ENCODE data around the gene KIF5C.

Gene KIF5C

DNA sequence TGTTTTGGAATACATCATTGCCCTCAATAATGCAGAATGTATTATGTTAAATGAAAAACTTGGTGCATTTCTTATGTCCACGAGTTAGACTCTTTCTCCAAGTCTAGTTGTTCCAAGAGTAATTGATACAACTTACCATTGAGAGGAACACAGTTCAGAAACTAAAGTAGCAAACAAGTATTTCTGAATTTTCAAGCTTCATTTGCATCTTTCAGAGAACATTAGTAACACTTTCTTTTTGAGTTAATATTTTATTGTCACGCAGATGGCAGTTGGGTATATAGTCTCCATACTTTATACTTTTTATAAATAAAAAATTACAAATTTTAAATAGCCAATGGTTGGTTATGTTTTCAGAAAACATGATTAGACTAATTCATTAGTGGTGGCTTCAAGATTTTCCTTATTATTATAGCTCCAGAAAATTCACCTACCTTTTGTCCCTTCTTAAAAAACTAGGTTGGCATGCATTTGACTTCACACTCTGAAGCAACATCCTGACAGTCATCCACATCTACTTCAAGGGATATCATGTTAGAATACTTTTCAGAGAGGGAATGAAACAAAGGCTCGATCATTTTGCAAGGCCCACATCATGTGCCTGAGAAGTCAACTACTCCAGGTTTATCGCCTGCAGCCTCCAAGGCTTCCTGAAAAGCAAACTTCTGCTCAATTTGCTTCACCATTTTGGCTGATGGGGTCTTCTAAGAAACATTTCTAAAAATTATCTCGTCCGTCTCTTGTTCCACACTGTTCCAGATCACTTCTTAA is 193.4 kb downstream of the KIF5C start:
- DNase-seq (ENCODE audit: extremely low read depth in 1 of 2, low read depth in 1 of 2) = no peak

DNA sequence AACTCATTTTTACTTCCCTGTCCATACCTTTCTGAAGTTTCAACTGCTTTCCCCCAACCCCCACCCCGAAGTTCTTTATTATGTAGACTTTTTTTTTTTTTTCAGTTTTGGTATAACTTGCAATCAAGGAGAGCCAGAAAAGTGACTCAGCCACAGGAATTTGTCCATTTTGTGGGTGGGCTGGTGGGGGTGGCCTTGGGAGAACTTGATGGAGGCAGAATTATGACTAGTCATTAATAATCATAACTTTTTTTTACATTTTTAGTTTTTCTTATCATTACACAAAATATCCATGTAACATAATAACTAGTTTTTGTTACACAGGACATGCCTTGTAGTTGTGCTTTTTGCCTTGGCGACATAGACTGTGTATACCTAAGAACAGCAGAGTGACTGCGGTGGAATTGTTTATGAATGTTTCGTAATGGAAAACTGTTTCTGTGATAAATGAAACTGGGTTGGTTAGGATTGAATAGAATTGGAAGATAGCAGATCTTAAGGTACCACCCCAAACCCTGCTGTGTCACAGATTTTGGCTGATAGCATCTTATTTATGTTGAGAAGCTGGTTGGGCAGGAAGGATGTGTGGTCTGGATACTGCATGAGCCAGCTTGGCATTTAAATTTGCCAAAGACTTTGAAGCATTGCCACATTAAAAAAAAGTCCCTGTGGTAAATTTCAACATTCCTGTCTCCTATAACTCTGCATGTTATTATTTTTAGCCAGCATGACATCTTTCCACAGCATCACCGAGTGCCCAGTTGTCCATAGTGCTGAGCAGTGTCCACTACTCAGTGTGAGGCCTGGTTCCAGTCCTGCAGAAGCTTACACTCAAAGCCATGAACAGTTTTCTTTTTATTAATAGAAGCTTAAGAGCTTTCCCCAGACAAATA is 194.2 kb downstream of the KIF5C start:
- peak in 1 of 2 donors; percentile 13 for DNase-seq (ENCODE audit: extremely low read depth in 1 of 2, low read depth in 1 of 2)

DNA sequence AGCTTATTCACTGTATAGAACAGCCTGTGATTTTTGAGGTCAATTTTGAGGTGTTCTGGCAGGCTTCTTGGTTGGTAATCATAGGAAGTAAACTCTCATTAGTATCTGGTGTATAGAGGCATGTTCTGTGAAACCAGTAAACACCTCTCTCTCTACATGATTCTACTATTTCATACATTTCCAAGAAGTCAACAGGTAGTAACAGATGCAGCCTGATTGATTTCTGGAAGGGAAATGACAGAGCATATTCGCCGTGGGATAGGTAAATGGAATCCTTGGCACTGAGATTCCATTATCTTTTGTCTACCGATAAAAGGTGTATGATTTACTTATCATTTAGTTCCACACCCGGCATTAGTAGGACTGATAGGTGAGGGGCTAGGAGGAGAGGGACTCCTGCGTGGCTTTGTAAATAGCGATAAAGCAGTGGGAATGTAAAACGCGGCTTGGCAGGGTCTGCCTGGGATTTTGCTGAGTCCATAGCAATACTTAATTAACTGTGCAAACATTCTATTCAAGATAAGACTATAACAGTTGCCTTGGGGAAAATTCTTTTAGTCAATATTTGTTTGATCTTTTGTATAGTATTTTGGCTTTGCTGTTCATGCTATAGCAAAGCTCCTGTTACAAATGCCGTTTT is 195.8 kb downstream of the KIF5C start:
- no peak for DNase-seq (ENCODE audit: extremely low read depth in 1 of 2, low read depth in 1 of 2)

DNA sequence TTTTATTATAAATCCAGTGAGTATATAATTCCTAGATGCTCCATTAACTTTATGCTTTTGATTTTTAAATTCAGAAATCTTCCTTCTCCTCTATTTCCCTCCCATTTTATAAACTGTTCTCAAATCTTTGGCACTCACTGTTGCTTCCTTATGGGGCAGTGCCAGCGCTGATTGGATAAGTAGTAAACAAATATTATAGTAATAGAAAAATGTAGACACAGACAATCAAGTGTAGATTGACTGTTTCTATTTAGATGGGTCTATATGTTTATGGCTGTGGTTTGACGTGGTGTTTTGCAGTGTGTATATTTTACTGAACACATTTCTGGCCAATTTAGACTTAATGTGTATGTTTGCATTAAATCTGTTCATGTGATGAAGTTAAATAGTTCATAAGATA is 200.1 kb downstream of the KIF5C start:
- DNase-seq (ENCODE audit: extremely low read depth in 1 of 2, low read depth in 1 of 2) = no peak

DNA sequence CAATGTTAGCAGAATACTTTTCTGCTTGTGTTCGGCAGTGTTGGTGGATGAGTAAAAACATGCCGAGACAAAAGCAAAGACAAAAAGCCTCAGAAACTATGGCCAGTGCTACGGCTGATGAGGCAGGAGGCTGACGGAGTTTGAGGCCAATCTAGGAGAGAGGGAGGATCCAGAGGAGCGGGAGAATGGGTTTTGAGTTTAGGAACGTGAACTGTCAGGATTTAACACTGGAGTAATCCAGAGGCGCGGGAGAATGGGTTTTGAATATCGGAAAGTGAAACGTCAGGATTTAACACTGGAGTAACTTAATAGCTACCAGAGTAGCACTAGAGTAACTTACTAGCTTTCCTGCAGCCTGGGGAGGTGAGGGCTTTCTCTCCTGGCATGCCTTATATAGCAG is 200.8 kb downstream of the KIF5C start:
- no peak for DNase-seq (ENCODE audit: extremely low read depth in 1 of 2, low read depth in 1 of 2)
